HG02623 (cell line): ENCODE data around the gene OR2S2.
"Not testable (repeated sequence)": the region's sequence is repeated elsewhere in the genome, so short reads cannot be mapped to it uniquely, and the experiment has no call there.

Experiments
- ATAC-seq: cut with Tn5 transposase; IDR thresholded peaks from one replicate; pipeline ENCODE4 v1.9.1; 2021; ENCODE audit warnings: moderate library complexity; ENCODE audit not compliant: unreplicated experiment

The OR2S2 gene, protein sequence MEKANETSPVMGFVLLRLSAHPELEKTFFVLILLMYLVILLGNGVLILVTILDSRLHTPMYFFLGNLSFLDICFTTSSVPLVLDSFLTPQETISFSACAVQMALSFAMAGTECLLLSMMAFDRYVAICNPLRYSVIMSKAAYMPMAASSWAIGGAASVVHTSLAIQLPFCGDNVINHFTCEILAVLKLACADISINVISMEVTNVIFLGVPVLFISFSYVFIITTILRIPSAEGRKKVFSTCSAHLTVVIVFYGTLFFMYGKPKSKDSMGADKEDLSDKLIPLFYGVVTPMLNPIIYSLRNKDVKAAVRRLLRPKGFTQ

DNA sequence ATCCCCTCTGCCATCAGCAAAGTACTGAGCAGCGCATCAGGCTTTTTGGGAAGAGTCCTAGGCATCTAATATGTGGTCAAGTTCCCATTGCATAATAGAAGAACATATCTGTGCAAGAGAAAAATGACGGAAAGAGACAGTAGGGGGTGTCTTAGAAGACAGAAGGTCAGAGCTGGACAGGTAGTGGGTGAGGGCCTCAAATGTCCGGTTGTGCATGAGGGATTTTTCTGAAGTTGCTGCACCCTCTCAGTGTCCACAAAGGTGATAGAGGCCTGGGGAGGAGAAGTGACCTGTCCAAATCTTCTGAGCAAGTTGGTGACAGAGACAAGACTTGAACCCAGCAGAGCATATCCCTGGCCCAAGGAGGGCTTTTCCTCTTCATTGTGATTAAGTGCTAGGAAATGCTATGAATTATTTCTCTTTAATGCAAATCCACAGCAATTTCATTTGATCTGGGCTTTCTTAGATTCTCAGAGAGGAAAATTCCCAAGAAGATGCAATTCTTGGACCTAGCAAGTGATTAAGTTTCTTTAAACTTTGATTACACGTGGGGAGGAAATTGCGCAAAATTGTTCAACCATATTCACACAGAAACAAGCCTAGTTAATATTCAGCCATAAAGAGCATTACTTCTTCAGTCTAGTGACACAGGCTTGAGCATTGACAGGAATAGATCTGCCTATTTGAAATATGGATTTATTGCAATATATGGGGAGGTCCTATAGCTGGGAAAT, at the start of gene OR2S2:
OR2S2 (minus strand) TSS at position 51 of the 734 bp plus-strand sequence. CDS start 56 bp downstream, outside the sequence.
- ATAC-seq: no peak

GRCh38 chr9:36007316-36007708, 49.4 kb upstream of the OR2S2 start:
- no peak for ATAC-seq

- no peak for ATAC-seq
Observed at GRCh38 chr9:36006549-36007315, 48.8 kb upstream of the OR2S2 start.

DNA sequence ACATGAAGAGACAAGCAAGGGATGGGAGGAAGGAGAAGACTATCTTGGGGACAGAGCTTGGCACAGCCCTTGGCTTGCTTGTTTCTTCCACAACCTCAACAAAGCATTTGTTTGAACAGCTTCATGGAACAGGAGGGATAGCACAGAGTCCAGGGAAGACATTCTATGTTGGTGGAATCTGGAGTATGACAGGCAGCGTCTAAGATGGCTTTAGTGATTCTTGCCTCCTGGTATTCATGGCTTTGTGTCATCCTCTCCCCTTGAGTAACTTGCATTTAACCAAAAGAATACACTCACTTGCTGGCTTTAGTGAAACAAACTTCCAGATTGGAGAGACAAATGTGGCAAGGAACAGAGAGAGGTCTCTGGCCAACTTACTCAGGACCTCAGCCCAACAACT, 47.9 kb upstream of the OR2S2 start:
- no peak for ATAC-seq

GRCh38 chr9:35998333-35998732, 40.4 kb upstream of the OR2S2 start:
- ATAC-seq: no peak

DNA sequence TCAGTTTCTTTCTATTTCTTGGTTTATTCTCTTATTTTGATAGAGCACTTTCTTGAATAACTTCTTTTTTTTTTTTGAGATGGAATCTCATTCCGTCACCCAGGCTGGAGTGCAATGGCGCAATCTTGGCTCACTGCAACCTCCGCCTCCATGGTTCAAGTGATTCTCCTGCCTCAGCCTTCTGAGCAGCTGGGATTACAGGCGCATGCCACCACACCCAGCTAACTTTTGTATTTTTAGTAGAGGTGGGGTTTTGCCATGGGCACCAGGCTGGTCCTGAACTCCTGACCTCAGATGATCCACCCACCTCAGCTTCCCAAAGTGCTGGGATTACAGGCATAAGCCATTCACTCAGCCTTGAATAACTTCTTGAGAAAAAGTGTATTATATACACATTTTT, 39.1 kb upstream of the OR2S2 start:
- ATAC-seq: not testable (repeated sequence)

DNA sequence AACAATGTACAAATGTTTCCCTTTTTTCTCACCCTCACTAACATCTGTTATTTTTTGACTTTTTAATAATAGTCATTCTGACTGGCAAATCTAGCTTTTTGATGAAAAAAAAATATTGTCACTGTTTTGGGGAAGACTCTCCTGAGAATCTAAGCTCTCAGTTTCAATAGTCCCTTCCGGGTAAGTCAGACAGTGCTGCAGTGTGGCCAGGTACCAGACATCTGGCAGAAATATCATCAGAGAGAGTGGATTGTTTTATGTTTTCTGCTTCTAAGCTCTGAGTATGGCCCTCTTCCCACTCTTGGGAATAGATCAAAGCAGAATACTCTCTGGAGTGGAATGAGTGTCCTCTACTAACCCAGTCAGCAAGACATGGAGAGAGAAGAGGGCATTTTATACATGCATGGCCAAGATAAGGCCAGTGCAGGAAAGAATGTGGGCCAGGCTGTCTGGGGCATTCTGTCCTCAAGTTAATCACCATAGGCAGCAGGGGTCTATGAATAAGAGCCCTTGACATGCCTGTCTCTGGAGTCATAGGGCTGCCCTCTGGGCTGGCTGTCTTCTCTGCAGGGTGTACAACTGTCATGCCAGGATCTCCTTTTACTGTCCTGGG, 38.5 kb upstream of the OR2S2 start:
- no peak for ATAC-seq

DNA sequence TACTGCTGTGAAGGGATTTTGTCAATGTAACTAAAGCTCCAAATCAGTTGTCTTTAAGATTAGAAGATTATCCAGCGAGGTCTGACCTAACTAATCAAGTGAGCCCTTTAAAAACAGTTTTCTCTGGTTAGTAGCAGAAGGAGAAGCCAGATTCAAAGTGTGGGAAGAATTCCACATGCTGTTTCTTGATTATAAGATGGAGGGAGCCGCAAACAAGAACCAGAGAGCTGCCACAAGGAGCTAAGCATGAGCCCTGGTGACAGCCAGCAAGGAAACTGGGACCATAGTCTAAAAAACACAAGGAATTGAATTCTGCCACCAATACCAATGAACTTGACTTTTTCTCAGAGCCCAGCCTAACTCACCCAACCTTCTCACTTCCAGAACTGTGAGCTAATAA, 37.0 kb upstream of the OR2S2 start:
- ATAC-seq: no peak

- no peak for ATAC-seq
Observed at GRCh38 chr9:35993976-35994720, 36.2 kb upstream of the OR2S2 start.

- ATAC-seq: not testable (repeated sequence)
Observed at GRCh38 chr9:35993136-35993535, 35.2 kb upstream of the OR2S2 start.

GRCh38 chr9:35990155-35990554, 32.2 kb upstream of the OR2S2 start:
- no peak for ATAC-seq

DNA sequence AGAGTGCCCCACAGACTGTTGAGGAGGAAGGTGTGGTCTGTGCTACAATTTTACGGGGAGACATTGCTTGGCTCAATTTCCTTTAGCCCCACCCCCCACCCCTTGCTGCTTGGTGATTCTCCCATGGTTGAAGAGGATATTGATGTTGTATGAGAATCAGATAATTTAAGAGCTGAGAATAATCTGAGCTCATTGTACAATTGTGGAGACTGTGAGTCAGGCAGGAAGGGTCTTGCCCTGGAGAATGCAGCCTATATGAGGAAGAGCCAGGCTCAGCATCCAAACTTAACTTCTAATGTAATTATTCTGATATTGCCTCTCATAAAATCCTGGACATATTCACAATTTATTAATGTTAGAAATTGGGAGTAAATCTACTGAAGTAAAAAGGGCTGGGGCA, 26.1 kb upstream of the OR2S2 start:
- no peak for ATAC-seq

GRCh38 chr9:35981699-35982098, 23.7 kb upstream of the OR2S2 start:
- no peak for ATAC-seq

DNA sequence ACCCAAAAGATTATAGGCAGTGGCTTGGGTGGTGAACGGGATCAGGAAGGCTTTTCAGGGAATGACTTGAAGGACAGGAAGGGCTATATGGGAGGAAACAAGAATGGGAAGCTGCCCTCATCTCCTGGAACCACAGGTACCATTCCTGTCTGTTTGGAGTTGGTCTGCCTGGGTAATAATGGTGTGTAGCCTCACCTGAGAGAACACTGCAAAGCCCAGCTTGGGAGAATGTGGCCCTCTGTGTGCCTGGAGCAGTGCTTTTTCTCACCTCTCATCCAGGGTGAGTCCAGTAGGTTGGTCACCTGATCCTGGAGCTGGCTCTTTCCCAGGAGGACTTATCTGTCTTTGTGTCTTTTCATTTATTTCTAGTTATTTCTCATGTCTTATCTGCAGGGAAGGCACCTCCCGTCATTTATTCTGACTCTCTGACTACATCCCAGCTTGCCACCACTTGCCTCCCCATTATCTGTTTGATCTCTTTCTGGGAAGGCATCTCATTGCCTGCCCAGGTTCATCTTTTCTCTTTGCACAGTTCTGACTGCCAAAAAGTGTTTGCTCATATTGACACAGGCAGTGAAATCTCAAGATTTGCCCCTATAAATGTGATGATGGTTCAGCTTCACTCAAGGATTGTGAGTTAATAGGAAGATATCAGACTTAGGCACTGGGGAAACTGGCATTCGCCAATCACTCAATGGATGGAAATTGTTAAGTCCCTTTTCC, 22.5 kb upstream of the OR2S2 start:
- no peak for ATAC-seq

- no peak for ATAC-seq
Observed at GRCh38 chr9:35978792-35979191, 20.8 kb upstream of the OR2S2 start.

GRCh38 chr9:35976726-35977125, 18.8 kb upstream of the OR2S2 start:
- no peak for ATAC-seq

DNA sequence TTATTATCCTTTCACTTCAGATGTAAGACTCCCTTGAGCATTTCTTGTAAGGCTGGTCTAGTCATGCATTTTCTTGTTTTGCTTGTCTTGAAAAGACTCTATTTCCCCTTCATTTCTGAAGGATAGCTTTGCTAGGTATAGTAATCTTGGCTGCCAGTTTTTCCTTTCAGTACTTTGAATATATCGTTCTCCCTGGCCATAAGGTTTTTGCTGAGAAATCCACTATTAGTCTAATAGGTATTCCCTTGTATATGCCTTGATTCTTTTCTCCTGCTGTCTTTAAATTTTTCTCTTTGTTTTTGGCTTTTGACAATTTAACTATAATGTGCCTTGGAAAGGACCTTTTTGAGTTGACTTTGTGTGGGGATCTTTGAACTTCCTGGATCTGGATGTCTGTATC, 16.8 kb upstream of the OR2S2 start:
- ATAC-seq: no peak

DNA sequence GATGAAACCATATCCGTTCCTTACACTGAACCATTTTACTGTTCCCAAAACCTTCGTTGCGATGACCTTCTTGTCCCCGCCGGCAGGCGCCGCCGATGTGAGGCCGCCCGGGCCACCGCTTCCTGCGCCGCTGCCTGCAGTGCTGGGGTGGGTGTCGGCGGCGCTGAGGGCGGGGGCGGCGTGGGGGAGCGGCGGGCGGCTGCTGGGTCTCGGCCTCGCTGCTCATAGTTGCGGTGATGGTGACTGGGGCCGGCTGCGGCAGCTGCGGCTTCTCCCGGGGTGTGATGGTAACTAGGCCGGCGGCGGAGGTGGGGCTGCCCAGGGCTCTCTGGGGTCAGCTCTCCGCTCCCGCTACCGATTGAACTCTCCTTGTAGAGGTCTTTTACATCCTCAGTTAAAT, 14.1 kb upstream of the OR2S2 start:
- no peak for ATAC-seq

- ATAC-seq: no peak
Observed at GRCh38 chr9:35967042-35967441, 9.1 kb upstream of the OR2S2 start.

GRCh38 chr9:35966433-35966832, 8.5 kb upstream of the OR2S2 start:
- no peak for ATAC-seq
